Astrocyte of the cerebellum (primary cell): Measurements from ENCODE around the gene GREB1.

Experiments used
- DNase-seq: peaks from one replicate; pipeline ENCODE4 v3.0.0-alpha.2; 2011; ENCODE audit warnings: low read depth
- H3K4me3 ChIP-seq: 2 replicates; pipeline ENCODE4 v1.5.1; 2011; ENCODE audit warnings: mild to moderate bottlenecking, low read depth, low read length, moderate library complexity
- in situ Hi-C: cut with HindIII; loops from 2 replicates; pipeline ENCODE4 v1.10.0; 2017; ENCODE audit warnings: low sequenced_read_pairs
- TF ChIP-seq, protein P1 (sequence below): IDR thresholded peaks from 2 replicates; pipeline ENCODE4 v1.5.1; 2012; ENCODE audit warnings: low read length, low read depth, moderate library complexity, mild to moderate bottlenecking; ENCODE audit errors: missing control alignments

Gene GREB1

GRCh38 chr2:11610624-11611242, 76.9 kb downstream of the GREB1 start:
- TF ChIP-seq, protein P1, sequence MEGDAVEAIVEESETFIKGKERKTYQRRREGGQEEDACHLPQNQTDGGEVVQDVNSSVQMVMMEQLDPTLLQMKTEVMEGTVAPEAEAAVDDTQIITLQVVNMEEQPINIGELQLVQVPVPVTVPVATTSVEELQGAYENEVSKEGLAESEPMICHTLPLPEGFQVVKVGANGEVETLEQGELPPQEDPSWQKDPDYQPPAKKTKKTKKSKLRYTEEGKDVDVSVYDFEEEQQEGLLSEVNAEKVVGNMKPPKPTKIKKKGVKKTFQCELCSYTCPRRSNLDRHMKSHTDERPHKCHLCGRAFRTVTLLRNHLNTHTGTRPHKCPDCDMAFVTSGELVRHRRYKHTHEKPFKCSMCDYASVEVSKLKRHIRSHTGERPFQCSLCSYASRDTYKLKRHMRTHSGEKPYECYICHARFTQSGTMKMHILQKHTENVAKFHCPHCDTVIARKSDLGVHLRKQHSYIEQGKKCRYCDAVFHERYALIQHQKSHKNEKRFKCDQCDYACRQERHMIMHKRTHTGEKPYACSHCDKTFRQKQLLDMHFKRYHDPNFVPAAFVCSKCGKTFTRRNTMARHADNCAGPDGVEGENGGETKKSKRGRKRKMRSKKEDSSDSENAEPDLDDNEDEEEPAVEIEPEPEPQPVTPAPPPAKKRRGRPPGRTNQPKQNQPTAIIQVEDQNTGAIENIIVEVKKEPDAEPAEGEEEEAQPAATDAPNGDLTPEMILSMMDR: no peak
- no peak for DNase-seq
- H3K4me3 ChIP-seq: no peak overlapping the region
- in situ Hi-C loops: no loop called here

DNA sequence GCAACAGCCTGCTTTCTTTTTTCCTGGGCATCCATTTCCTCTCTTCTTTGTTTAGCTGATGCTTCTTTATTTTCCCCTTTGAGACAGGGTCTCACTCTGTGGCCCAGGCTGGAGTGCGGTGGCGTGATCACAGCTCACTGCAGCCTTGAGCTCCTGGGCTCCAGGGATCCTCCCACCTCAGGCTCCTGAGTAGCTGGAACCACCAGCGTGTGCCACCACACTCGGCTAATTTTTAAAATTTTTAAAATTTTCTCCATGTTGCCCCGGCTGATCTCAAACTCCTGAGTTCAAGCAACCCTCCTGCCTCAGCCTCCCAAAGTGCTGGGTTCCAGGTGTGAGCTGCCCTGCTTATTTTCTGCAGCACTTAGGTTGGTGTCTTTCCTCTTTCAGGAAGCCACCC, 77.4 kb downstream of the GREB1 start:
- TF ChIP-seq, protein P1: no peak
- no peak overlapping the region for H3K4me3 ChIP-seq
- DNase-seq: no peak
- in situ Hi-C loops: no loop called here

DNA sequence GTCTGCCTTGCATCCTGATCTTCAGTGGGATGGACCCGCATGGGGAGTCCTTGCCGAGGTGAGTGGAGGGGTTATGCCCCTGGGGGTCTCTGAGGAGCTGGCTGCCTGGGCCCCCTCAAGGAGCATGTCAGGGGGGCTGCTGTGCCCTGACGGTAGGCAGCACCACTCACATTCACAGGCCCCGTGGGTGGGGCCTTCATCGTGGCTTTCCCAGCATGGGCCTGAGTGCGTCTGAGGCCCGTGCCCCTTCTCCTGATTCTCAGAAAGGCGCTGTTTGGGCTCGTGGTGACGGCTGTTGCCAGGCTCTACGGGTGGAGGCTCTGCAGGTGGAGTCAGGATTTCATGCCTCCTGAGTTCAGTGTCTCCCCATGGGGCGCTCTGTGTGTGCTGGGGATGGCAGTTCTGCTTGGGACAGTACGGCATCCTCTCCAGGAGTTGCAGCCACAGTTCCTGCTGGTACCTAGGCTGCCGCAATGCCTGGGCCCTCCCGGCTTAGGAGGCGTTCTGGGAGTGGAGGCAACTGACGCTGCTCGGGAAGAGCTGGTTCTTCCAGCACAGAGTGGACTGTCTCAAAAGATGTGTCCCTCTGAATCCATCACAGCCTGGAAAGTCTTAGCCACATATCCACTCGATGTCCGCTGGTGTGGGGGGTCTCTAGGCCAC, 78.8 kb downstream of the GREB1 start:
- TF ChIP-seq, protein P1: no peak
- H3K4me3 ChIP-seq: no peak overlapping the region
- in situ Hi-C loops: no loop called here
- no peak for DNase-seq

DNA sequence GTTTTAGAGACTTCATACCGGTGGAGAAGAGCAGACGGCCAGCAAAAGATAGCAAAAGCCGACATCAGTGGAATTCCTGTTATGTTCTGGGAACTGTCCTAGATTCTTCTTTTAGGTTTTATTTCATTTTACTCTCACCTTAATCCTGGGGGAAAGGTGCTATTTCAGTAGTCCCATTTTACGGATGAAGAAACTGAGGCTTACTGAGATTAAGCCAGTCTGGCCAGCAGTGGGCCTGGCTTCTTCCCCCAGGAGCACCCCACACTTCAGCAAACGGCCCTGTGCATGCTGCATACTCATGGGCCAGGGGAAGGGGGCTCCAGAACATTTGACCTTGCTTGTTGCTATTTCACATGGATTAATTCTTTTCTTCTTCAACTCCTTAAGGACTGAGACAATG, 79.5 kb downstream of the GREB1 start:
- no peak for DNase-seq
- TF ChIP-seq, protein P1: no peak
- H3K4me3 ChIP-seq: no peak overlapping the region
- in situ Hi-C loops: no loop called here

DNA sequence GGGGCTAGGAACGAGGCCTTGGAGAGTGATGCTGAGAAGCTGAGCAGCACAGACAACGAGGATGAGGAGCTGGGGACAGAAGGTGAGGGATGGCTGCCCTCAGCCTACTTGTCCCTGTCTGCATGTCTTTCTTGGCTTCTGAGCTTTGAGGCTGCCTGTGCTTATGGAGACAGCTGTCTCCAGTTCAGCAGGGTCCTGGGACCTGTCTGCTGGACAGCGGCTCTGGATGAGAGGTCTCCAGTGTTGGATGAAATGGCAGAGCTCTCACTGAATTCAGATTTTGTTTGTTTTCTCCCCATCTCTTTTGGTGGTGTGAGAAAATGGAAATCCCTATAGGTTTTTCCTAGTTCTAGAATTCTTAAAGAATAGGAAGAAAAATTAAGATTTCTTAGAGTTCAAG, 81.4 kb downstream of the GREB1 start:
- TF ChIP-seq, protein P1: no peak
- in situ Hi-C loops: no loop called here
- no peak overlapping the region for H3K4me3 ChIP-seq
- no peak for DNase-seq

GRCh38 chr2:11616097-11616687, 82.3 kb downstream of the GREB1 start:
- in situ Hi-C loops: no loop called here
- no peak overlapping the region for H3K4me3 ChIP-seq
- TF ChIP-seq, protein P1: no peak
- no peak for DNase-seq
